Mononuclear cell (primary cell): Measurements from ENCODE around the gene MYLK4. TPM values are rescaled to one million over a fixed set of nuclear protein-coding genes. Genes with fewer than 3 reads are reported as not detected.
A peak's percentile ranks its signal among the peaks of the same experiment; 100 is the strongest.
"Not testable (repeated sequence)": the region's sequence is repeated elsewhere in the genome, so short reads cannot be mapped to it uniquely, and the experiment has no call there.

Experiments
- H3K27me3 ChIP-seq: 2 replicates; pipeline ENCODE4 v1.6.0; 2011; ENCODE audit warnings: low read length, control low read depth; ENCODE audit not compliant: insufficient read depth
- H3K4me1 ChIP-seq: 2 replicates; pipeline ENCODE4 v1.5.1; 2011; ENCODE audit warnings: mild to moderate bottlenecking, low read length, control low read depth; ENCODE audit not compliant: insufficient read depth
- H3K4me3 ChIP-seq: 2 replicates; pipeline ENCODE4 v1.5.1; 2011; ENCODE audit warnings: mild to moderate bottlenecking, low read length, moderate library complexity
- H3K9me3 ChIP-seq: 2 replicates; pipeline ENCODE4 v1.5.1; 2011; ENCODE audit warnings: low read depth, mild to moderate bottlenecking, control low read depth, low read length
- total RNA-seq: library from RNA; depleted of rRNA; stranded (reverse); fragments of >200 nt; gene quantifications from one replicate; pipeline ENCODE4 v1.2.3, GENCODE V29; 2012

The MYLK4 gene
- total RNA-seq, 1 donor = 0.42 TPM

GRCh38 chr6:2766767-2767656 is 16.3 kb upstream of the MYLK4 start:
- no peaks in the 10 kb centered on the region for H3K27me3 ChIP-seq
- H3K4me1 ChIP-seq = peaks cover 40% of the 10 kb centered on the region
- H3K4me3 ChIP-seq = peak overlapping the region; percentile 76
- H3K9me3 ChIP-seq = no peaks in the 10 kb centered on the region

DNA sequence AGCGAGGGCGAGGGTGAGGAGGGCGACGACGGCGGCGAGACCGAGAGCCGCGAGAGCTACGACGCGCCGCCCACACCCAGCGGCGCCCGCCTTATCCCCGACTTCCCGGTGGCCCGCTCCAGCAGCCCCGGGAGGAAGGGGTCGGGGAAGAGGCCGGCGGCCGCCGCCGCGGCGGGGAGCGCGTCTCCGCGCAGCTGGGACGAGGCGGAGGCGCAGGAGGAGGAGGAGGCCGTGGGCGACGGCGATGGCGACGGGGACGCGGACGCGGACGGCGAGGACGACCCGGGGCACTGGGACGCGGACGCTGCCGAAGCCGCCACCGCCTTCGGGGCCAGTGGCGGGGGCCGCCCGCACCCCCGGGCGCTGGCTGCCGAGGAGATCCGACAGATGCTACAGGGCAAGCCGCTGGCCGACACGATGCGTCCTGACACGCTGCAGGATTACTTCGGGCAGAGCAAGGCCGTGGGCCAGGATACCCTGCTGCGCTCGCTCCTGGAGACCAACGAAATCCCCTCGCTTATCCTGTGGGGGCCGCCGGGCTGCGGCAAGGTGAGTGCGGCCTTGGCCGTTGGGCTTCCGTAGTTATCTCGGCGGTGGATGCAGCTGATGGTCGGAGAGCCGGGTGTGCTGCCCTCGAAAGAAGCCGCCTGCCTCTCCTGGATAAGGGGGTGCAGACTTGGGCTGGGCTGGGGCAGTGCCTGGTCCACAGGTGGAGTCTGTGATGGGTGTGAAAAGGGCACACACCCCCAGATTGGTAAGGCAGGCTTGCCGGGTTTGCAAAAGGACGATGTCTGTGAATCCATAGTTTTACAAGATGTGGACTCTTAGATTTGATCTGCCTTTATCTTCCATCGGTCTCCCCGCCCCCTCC is 15.4 kb upstream of the MYLK4 start:
- peaks cover 40% of the 10 kb centered on the region for H3K4me1 ChIP-seq

DNA sequence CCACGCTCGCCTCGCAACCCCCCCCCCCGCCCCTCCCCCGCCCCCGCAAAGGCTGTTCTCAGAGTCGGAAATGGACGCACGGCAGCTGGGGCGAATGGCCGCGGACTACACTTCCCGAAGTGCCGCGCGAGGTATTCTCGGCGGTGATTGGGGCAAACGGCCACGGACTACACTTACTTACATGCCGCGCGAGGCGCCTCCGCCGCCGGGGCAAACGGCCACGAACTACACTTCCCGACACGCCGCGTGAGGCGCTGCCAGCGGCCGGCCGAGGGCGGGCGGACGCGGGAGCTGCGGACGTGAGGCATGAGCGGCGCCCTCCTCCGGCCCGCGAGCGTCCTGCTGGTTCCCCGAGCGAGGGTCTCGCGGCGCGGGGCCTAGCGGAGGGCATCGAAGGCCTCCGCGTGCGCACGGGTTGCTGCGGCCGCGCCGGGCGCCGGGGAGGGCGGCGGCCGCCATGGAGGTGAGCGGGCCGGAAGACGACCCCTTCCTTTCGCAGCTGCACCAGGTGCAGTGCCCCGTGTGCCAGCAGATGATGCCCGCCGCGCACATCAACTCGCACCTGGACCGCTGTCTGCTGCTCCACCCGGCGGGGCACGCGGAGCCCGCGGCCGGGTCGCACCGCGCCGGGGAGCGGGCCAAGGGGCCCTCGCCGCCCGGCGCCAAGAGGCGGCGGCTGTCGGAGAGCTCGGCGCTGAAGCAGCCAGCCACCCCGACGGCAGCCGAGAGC is 14.6 kb upstream of the MYLK4 start, which contains the start of gene WRNIP1:
TSS of gene WRNIP1 (plus strand) at position 228 of the 730 bp plus-strand sequence. CDS start at position 458, 230 bp downstream.
- Histone ChIP-seq H3K4me3 (peak within 1 kb of the TSS; percentile 76), H3K9me3 (no peaks in the 10 kb centered on the region), H3K4me1 (peaks cover 40% of the 10 kb centered on the region), H3K27me3 (no peaks in the 10 kb centered on the region)

More for the DNA sequence above, 15.4 kb upstream of the MYLK4 start:
- peak overlapping the region; percentile 76 for H3K4me3 ChIP-seq
- H3K27me3 ChIP-seq = no peaks in the 10 kb centered on the region
- no peaks in the 10 kb centered on the region for H3K9me3 ChIP-seq

GRCh38 chr6:2764610-2765165 is 14.0 kb upstream of the MYLK4 start:
- peak overlapping the region; percentile 59 for H3K4me3 ChIP-seq
- peaks cover 34% of the 10 kb centered on the region for H3K4me1 ChIP-seq
- no peaks in the 10 kb centered on the region for H3K27me3 ChIP-seq
- H3K9me3 ChIP-seq = no peaks in the 10 kb centered on the region

DNA sequence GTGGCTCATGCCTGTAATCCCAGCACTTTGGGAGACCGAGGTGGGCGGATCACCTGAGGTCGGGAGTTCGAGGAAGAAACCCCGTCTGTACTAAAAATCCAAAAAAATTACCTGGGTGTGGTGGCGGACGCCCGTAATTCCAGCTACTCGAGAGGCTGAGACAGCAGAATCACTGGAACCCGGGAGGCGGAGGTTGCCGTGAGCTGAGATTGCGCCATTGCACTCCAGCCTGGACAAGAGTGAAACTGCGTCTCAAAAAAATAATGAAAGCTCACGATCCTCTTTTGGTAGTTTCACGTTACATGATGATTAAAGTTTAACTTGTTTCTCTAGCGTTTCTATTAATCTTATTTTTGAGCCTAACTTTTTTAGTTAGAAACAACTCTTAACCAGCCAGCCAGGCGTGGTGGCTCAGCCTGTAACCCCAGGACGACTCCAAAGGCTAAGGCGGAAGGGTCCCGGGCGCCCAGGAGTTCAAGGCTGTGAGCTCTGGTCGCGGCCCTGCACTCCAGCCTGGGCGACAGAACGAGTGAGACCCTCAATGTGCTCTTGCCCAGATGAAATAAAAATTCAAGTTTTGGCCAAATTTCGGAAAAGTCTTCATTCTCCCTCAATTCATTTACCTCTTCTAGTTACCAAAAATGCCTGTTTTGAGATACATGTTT is 13.3 kb upstream of the MYLK4 start:
- Histone ChIP-seq H3K9me3 (no peaks in the 10 kb centered on the region), H3K4me3 (peak overlapping the region; percentile 59), H3K4me1 (peaks cover 34% of the 10 kb centered on the region), H3K27me3 (no peaks in the 10 kb centered on the region)

- Histone ChIP-seq H3K9me3 (no peaks in the 10 kb centered on the region), H3K27me3 (peaks cover 2% of the 10 kb centered on the region), H3K4me1 (peaks cover 29% of the 10 kb centered on the region), H3K4me3 (no peak overlapping the region)
These were observed 12.7 kb upstream of the MYLK4 start for GRCh38 chr6:2763345-2763841.

GRCh38 chr6:2762868-2763267 is 12.1 kb upstream of the MYLK4 start:
- H3K27me3 ChIP-seq, H3K9me3 ChIP-seq, H3K4me3 ChIP-seq: not testable (repeated sequence)
- H3K4me1 ChIP-seq = peaks cover 24% of the 10 kb centered on the region

DNA sequence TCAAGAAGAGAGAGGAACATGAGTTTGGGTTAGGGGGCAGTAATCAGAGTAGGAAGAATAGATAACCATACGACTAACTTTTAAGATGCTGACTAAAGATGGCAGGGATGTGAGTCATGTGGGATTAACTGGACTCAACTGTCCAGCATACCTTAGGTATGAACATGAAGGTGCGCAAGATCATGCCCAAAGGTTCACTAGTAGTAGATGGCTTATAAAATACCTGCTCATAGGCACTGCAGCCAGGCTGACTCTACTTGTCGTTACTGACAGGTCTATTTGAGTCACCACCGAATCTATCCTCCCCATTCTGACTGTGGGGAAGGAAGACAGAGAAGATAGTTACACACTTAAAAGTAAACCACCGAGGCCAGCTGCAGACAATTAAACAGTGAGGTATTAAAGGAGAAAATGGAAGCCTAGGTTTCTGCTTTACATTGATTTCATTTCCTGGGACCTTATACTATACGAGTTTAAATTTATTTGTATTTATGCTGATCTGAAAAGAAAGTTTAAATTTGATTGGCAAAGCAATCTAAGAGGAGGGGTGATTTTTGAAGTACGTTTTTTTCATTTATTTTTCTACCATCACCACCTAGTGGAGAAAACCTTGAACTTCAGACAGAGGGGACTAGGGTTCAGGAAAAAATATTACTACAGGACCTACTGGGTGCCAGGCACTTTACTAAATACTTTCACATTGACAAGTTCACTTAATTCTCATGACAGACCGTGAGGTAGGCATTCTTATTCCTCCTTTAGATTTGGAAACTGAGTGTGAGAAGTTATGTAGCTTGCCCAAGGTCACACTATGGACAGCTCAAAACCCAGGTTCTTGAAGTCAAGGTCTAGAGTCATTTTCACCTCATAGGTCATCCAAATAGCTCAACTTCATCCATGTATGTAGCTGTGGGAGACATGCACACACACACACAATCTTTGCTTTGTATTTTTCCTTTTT is 10.4 kb upstream of the MYLK4 start:
- Histone ChIP-seq H3K4me3 (no peak overlapping the region), H3K4me1 (peaks cover 8% of the 10 kb centered on the region)

DNA sequence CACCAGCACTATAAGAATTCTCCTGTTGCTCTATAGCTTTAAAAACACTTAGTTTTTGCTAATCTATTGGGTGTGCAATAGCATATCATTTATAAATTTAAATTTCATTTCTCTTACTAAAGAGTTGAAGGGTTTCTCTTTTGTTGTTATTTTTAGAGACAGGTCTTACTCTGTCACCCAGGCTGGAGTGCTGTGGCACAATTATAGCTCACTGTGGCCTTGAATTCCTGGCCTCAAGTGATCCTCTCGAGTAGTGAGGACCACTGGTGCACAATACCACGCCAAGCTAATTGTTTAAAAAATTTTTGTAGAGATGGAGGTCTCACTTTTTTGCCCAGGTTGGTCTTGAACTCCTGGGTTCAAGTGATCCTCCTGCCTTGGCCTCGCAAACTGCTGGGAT is 8.3 kb upstream of the MYLK4 start:
- no peaks in the 10 kb centered on the region for H3K9me3 ChIP-seq
- H3K4me3 ChIP-seq = no peak overlapping the region
- peaks cover 2% of the 10 kb centered on the region for H3K27me3 ChIP-seq
- peaks cover under 1% of the 10 kb centered on the region for H3K4me1 ChIP-seq

More for the DNA sequence above, 10.4 kb upstream of the MYLK4 start:
- H3K9me3 ChIP-seq = no peaks in the 10 kb centered on the region
- peaks cover 2% of the 10 kb centered on the region for H3K27me3 ChIP-seq

GRCh38 chr6:2756687-2757224 is 6.0 kb upstream of the MYLK4 start:
- Histone ChIP-seq H3K4me3 (no peak overlapping the region), H3K27me3 (peaks cover 2% of the 10 kb centered on the region), H3K4me1 (no peaks in the 10 kb centered on the region), H3K9me3 (no peaks in the 10 kb centered on the region)

GRCh38 chr6:2756241-2756640 is 5.5 kb upstream of the MYLK4 start:
- Histone ChIP-seq H3K4me3 (no peak overlapping the region), H3K4me1 (no peaks in the 10 kb centered on the region), H3K9me3 (no peaks in the 10 kb centered on the region), H3K27me3 (peaks cover 2% of the 10 kb centered on the region)

- Histone ChIP-seq H3K4me1 (no peaks in the 10 kb centered on the region), H3K9me3 (no peaks in the 10 kb centered on the region), H3K4me3 (no peak overlapping the region), H3K27me3 (peaks cover 8% of the 10 kb centered on the region)
These were observed 4.7 kb upstream of the MYLK4 start for GRCh38 chr6:2755456-2755855.

DNA sequence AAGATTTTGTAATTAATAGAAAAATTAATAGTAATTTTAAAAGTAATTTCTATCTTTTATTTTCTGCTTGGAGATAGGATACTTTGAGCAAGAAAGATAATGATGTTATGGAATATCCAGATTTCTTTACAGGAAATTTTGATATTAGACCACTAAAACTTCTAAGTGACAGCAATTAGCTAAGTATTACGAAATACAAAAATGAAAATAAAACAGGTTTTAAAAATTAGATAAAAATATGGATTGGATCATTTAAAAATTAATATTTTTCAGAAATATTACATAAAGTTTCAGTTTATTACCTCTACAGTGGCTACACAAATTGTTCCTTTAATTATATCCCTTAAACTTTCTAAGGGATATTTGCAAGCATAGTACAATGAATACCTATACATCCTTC is 4.2 kb upstream of the MYLK4 start:
- H3K4me3 ChIP-seq = no peak overlapping the region
- no peaks in the 10 kb centered on the region for H3K9me3 ChIP-seq
- H3K4me1 ChIP-seq = no peaks in the 10 kb centered on the region
- peaks cover 8% of the 10 kb centered on the region for H3K27me3 ChIP-seq
